GM18873 (cell line): Measurements from ENCODE around the gene AHNAK2.

Experiments
- ATAC-seq: cut with Tn5 transposase; IDR thresholded peaks from one replicate; pipeline ENCODE4 v1.9.1; 2021; ENCODE audit warnings: mild to moderate bottlenecking, moderate library complexity, moderate number of reproducible peaks; ENCODE audit not compliant: unreplicated experiment, low FRiP score

The AHNAK2 gene

GRCh38 chr14:104974665-104975390, 3.3 kb downstream of the AHNAK2 start:
- no peak for ATAC-seq

- no peak for ATAC-seq
Measured at GRCh38 chr14:104974146-104974541, 4.0 kb downstream of the AHNAK2 start.

GRCh38 chr14:104973385-104974145, 4.6 kb downstream of the AHNAK2 start:
- no peak for ATAC-seq

GRCh38 chr14:104973135-104973384, 5.1 kb downstream of the AHNAK2 start:
- no peak for ATAC-seq

- ATAC-seq: no peak
Measured at GRCh38 chr14:104972301-104973134, 5.7 kb downstream of the AHNAK2 start.

- no peak for ATAC-seq
Measured at GRCh38 chr14:104971447-104972240, 6.5 kb downstream of the AHNAK2 start.

- no peak for ATAC-seq
Measured at GRCh38 chr14:104970231-104971068, 7.7 kb downstream of the AHNAK2 start.

- no peak for ATAC-seq
Measured at GRCh38 chr14:104969741-104970230, 8.4 kb downstream of the AHNAK2 start.

- ATAC-seq: no peak
Measured at GRCh38 chr14:104968541-104969401, 9.4 kb downstream of the AHNAK2 start.

GRCh38 chr14:104968153-104968527, 10.0 kb downstream of the AHNAK2 start:
- ATAC-seq: no peak

- no peak for ATAC-seq
Measured at GRCh38 chr14:104967386-104968152, 10.6 kb downstream of the AHNAK2 start.

- ATAC-seq: no peak
Measured at GRCh38 chr14:104966981-104967385, 11.2 kb downstream of the AHNAK2 start.

- ATAC-seq: no peak
Measured at GRCh38 chr14:104966261-104966865, 11.8 kb downstream of the AHNAK2 start.

- ATAC-seq: no peak
Measured at GRCh38 chr14:104965561-104966231, 12.5 kb downstream of the AHNAK2 start.

- ATAC-seq: no peak
Measured at GRCh38 chr14:104964546-104964945, 13.6 kb downstream of the AHNAK2 start.

- no peak for ATAC-seq
Measured at GRCh38 chr14:104957146-104958113, 20.7 kb downstream of the AHNAK2 start.
